Fibroblast of lung (primary cell): ENCODE results near the gene ARHGEF7.

Source experiments
- CTCF ChIP-seq, 2 donors: IDR thresholded peaks in 1 of 2; conservative IDR thresholded peaks in 1 of 2; 1 replicate in 1 of 2; 2 replicates in 1 of 2; pipeline ENCODE4 v1.5.1; 2011 to 2012; ENCODE audit warnings: low read length in 2 of 2, control low read depth in 1 of 2, inconsistent platforms in 1 of 2, low read depth in 1 of 2, mild to moderate bottlenecking in 1 of 2
- EZH2 ChIP-seq: IDR thresholded peaks from 2 replicates; pipeline ENCODE4 v1.5.1; 2012; ENCODE audit warnings: low read length, control low read depth, mild to moderate bottlenecking; ENCODE audit errors: missing control alignments

DNA sequence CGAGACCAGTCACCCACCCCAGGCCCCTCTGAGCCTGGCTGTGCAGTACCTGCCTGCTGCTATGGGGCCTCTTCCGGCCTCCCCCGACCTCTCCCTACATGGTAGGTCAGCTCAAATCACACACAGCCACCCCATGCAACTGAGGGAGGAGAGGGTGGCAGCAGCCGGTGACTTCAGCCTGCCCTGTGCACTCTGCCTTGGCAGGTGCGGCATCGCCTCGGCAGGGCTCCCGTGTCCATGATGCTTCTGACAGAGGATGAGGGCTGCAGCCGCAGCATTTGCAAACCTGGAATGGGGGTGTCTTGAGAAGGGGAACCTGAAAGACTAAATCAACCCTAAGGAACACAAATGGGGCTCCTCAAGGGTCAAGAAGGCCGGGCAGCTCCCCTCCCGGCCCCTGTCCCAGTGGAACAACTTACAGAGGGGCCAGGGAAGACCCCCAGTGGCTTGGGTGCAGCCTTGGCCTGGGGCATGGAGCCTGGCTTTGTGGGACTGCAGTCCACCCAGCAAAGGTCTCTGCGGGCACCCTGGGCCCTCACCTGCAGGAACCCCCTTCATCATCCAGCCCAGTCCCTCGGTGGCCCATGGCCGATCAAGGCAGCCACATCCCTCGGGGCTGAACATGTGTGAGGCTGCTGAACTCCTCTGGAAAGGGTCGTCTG is 212.0 kb downstream of the ARHGEF7 start:
- TF ChIP-seq EZH2 (no peak), CTCF (conservative IDR thresholded peaks at IDR 0.05 in 1 of 2, IDR thresholded peaks at IDR 0.05 in 1 of 2; ENCODE audit: low read depth in 1 of 2, low read length in 2 of 2) (no peak)
